GM13977 (cell line): Measurements from ENCODE around the gene TBL1XR1.

Experiments used
- DNase-seq: peaks from one replicate; pipeline ENCODE4 v3.0.0; 2012; ENCODE audit warnings: low spot score
- in situ Hi-C: fragments of 300-500 bp; cut with MboI; formaldehyde crosslinking; loops from one replicate; pipeline ENCODE4 v1.12.0; 2022; ENCODE audit warnings: low sequenced_read_pairs, low pct_unique_long_range_greater_than_20kb, mixed read lengths, inconsistent platforms; ENCODE audit not compliant: unreplicated experiment
- TF ChIP-seq, protein P1 (sequence below): IDR thresholded peaks from 2 replicates; pipeline ENCODE4 v1.5.1; 2012; ENCODE audit warnings: mild to moderate bottlenecking, control low read depth; ENCODE audit not compliant: insufficient read depth; ENCODE audit errors: extremely low read depth, missing control alignments

Gene TBL1XR1

DNA sequence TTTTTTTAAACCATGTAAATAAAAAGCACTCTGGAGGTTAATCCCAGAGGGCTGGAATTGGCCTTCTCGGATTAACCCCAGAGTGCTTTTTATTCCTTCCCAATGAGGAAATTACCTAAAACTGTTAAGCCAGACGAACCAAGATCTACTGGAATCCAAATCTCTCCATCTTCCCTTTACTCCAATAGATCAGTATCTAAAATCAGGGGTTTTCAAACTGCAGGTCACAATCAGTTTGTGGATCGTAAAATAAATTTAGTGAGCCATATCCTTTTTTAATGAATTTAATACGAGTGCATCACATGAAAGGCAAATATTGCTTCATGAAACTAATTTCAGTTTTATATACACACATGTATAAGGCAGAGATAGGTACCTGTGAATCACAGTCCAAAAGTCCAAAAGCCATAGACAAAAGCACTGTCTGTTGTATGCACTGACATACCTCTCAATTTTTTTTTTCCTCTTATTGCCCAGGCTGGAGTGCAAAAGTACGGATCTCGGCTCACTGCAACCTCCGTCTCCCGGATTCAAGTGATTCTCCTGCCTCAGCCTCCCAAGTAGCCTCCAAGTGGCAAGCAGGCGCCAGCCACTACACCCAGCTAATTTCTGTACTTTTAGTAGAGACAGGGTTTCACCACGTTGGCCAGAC is 61.3 kb downstream of the TBL1XR1 start:
- TF ChIP-seq, protein P1, sequence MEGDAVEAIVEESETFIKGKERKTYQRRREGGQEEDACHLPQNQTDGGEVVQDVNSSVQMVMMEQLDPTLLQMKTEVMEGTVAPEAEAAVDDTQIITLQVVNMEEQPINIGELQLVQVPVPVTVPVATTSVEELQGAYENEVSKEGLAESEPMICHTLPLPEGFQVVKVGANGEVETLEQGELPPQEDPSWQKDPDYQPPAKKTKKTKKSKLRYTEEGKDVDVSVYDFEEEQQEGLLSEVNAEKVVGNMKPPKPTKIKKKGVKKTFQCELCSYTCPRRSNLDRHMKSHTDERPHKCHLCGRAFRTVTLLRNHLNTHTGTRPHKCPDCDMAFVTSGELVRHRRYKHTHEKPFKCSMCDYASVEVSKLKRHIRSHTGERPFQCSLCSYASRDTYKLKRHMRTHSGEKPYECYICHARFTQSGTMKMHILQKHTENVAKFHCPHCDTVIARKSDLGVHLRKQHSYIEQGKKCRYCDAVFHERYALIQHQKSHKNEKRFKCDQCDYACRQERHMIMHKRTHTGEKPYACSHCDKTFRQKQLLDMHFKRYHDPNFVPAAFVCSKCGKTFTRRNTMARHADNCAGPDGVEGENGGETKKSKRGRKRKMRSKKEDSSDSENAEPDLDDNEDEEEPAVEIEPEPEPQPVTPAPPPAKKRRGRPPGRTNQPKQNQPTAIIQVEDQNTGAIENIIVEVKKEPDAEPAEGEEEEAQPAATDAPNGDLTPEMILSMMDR = no peak
- no peak for DNase-seq
- in situ Hi-C loops = no loop called here

DNA sequence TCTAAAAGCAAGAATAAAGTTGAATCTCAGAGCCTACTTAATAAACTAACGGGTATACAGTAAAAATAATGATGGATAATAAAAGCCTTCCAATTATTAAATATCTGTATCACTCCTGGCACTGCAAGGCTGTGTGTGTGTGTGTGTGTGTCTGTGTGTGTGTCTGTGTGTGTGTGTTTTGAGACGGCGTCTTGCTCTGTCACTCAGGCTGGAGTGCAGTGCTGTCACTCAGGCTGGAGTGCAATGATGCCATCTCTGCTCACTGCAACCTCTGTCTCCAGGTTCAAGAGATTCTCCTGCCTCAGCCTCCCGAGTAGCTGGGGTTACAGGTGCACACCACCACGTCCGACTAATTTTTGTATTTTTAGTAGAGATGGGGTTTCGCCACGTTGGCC is 62.5 kb downstream of the TBL1XR1 start:
- no peak for DNase-seq
- in situ Hi-C loops = no loop called here
- TF ChIP-seq, protein P1 = no peak

DNA sequence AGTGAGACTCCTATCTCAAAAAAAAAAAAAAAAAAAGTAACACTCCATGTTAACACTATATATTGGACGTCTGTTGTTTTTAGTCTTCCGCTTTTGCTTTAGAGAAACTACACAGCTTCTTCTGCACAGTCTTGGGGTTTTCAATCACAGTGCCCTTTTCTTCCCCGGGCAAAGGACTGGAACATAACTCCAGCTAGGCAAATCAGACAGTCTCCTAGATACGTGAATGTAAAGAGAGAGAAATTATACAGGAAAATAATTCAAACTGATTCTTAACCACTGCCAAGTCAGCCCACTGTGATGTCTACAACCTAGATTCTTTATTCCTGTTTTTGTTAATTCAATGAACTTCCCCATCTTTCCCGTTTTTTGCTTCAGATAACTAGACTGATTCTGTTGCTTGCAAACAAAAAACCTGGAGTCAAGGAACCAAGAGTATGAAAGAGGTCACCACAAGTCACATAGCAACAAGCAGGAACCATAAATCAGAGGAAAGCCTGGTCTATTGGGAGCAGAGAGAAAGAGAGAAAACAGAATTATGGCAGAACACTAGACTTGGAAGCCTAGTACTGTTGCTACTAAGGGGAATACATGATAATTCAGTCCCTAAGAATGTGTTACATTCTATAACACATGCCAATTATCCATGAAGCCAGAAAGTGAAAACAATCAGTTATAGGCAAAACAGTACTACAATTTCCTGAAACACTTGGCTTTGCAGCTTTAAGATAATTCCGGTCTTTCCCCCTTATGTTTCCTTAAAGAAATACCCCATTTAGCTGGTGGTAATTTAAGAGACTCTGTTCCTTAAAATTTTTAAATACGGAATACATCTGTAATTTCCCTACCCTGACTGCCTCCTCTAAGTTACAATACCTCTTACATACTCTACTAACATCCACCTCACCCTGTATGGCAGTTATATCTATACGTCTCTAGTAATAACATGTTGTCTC is 63.1 kb downstream of the TBL1XR1 start:
- DNase-seq = no peak
- in situ Hi-C loops = no loop called here
- TF ChIP-seq, protein P1 = no peak

DNA sequence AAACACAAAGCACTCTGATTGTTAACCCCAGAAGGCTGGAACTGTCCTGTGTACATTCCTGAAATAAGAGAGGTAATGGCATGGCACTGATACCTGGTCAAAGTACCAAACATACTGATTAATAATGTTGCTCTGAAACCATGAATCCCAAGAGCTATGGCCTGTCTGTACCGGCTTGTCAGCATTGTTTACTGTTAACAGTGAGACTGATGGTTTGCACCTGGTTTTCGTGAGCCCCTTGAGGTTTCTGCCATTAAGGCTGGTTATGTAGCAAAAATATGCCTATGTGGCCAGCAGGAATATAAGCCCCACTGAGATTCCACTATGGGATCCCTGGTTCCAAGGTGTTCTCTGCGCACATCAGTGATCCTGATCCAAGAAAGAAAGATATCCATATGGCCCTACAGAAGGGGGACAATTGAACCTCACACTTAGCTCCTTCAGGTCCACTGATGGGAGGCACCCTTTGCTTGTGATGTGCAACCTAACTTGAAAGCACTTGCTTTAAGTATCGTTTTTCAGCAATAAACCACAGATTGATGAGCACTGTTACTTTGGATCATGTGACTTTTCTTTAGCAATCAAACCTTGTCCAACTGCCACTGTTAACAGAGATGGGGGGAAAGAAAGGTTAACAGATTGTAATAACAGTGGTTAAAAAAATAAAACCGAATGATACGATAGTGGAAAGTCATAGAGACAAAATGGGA is 65.2 kb downstream of the TBL1XR1 start:
- TF ChIP-seq, protein P1 = no peak
- in situ Hi-C loops = no loop called here
- DNase-seq = no peak

DNA sequence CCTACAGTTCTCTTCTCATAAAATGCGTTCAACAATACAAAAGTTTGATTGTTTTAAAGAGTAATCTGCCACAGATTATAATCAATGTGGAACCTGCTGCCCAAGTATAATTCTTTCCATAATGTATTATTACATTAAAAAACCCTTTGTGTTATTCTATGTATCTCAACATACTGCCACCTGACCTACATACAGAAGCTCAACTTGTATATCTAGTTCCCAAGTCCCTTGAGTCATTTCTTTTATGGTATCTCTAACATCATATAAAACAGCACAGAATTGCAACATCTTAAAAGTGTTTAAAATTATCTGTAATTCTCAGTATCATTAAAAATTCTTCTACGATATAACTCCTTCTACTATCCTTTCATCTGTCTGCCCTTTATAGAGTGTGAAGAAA is 70.3 kb downstream of the TBL1XR1 start:
- in situ Hi-C loops = no loop called here
- DNase-seq = no peak
- TF ChIP-seq, protein P1 = no peak

DNA sequence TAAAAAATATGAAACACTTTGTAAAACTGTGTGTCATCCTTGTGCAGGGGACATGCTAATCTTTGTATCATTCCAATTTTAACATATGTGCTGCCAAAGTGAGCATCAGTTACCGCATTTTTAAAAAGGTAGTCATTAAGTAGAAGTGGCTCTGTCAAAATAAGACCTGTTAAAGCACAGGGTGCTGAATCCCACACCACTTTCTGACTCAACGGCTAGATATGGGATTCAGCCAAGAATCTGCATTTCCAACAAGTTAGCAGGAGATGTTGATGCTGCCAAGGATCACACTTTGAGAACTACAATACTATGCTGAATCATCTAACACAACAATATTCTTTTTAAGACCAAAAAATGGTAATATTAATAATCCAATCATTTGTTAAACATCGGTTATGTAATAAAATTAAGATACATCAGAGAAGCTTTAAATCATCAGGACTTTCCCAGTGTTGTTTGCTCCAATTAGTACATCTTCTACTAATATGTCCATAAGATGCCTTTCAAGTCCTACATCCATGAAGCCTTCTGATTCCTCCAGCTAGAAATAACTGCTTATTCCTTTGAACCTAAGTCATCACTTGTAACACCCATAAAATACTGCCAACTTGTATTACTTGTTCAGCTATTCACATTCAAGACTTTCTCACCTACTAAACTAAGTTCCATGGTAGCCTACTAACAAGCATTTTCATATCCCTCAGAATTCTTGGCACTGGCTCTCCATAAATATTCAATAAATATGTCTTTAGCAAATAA is 71.1 kb downstream of the TBL1XR1 start:
- DNase-seq = no peak
- in situ Hi-C loops = no loop called here
- TF ChIP-seq, protein P1 = no peak
